HEK293 (cell line): Measurements from ENCODE around the gene RBM46.
A peak's percentile ranks its signal among the peaks of the same experiment; 100 is the strongest.

Experiments
- CTCF ChIA-PET: fragments of 350-600 bp; formaldehyde crosslinking; extraction: SDS; loops from one replicate; lab custom pipeline; 2021; ENCODE audit warnings: antibody characterized with exemption; lab: Yijun Ruan, JAX
- POLR2A ChIA-PET: fragments of 300-600 bp; formaldehyde crosslinking; extraction: SDS; loops from one replicate; lab custom pipeline; 2020; ENCODE audit warnings: antibody characterized with exemption, inconsistent platforms; lab: Yijun Ruan, JAX
- H3K27ac ChIP-seq: fragments of 200-500 bp; sonication (Bioruptor generic); 2 replicates; pipeline ENCODE4 v1.5.1; 2014; ENCODE audit warnings: low read depth, low read length, control low read depth, inconsistent platforms; ENCODE audit errors: extremely low read depth
- H3K36me3 ChIP-seq, 2 experiments: fragments of 200-500 bp in 1 of 2; sonication (Bioruptor generic) in 1 of 2; 1 replicate in 1 of 2; 2 replicates in 1 of 2; pipeline ENCODE4 v1.5.1; 2014 to 2017; ENCODE audit warnings: inconsistent platforms in 2 of 2, low read length in 2 of 2; ENCODE audit not compliant: control insufficient read depth in 2 of 2, insufficient read depth in 1 of 2
- H3K4me1 ChIP-seq: fragments of 200-500 bp; sonication (Bioruptor generic); 2 replicates; pipeline ENCODE4 v1.5.1; 2014; ENCODE audit warnings: mild to moderate bottlenecking, low read length, inconsistent platforms; ENCODE audit not compliant: control insufficient read depth, insufficient read depth
- H3K4me3 ChIP-seq: 2 replicates; pipeline ENCODE4 v1.5.1; 2011; ENCODE audit warnings: low read depth, mild to moderate bottlenecking, control low read depth, low read length, moderate library complexity
- H3K9me3 ChIP-seq: fragments of 200-500 bp; sonication (Bioruptor generic); 2 replicates; pipeline ENCODE4 v1.5.1; 2014; ENCODE audit warnings: low read depth, low read length, inconsistent platforms; ENCODE audit not compliant: control insufficient read depth, insufficient read depth
- SCRT1 ChIP-seq: fragments of 450-650 bp; formaldehyde crosslinking; IDR thresholded peaks from 2 replicates; pipeline ENCODE4 v1.5.1; 2016; ENCODE audit warnings: missing biosample characterization, missing genetic modification characterization, borderline replicate concordance
- SCRT2 ChIP-seq: fragments of 450-650 bp; formaldehyde crosslinking; IDR thresholded peaks from 2 replicates; pipeline ENCODE4 v1.5.1; 2016; ENCODE audit warnings: missing biosample characterization, missing genetic modification characterization
- SETDB1 ChIP-seq: IDR thresholded peaks from one replicate; pipeline ENCODE4 v1.6.1; 2017; ENCODE audit warnings: mild to moderate bottlenecking, low read length, moderate library complexity, mixed read lengths; ENCODE audit not compliant: insufficient read length
- ZFHX2 ChIP-seq: fragments of 450-650 bp; formaldehyde crosslinking; conservative IDR thresholded peaks from 2 replicates; pipeline ENCODE4 v1.5.1; 2016; ENCODE audit warnings: missing biosample characterization, missing genetic modification characterization
- ZNF202 ChIP-seq: fragments of 450-650 bp; formaldehyde crosslinking; IDR thresholded peaks from 2 replicates; pipeline ENCODE4 v1.5.1; 2016; ENCODE audit warnings: missing biosample characterization, missing genetic modification characterization, borderline replicate concordance
- ZNF23 ChIP-seq: fragments of 450-650 bp; formaldehyde crosslinking; IDR thresholded peaks from 2 replicates; pipeline ENCODE4 v1.5.1; 2016; ENCODE audit warnings: missing biosample characterization, missing genetic modification characterization, borderline replicate concordance
- ZNF366 ChIP-seq: fragments of 450-650 bp; formaldehyde crosslinking; conservative IDR thresholded peaks from 2 replicates; pipeline ENCODE4 v1.5.1; 2016; ENCODE audit warnings: missing biosample characterization, missing genetic modification characterization
- ZNF433 ChIP-seq: fragments of 450-650 bp; formaldehyde crosslinking; IDR thresholded peaks from 2 replicates; pipeline ENCODE4 v1.5.1; 2016; ENCODE audit warnings: missing biosample characterization, missing genetic modification characterization, low read depth
- ZNF585B ChIP-seq: fragments of 450-650 bp; formaldehyde crosslinking; IDR thresholded peaks from 2 replicates; pipeline ENCODE4 v1.5.1; 2016; ENCODE audit warnings: missing biosample characterization, missing genetic modification characterization
- ZNF596 ChIP-seq: fragments of 450-650 bp; IDR thresholded peaks from 2 replicates; pipeline ENCODE4 v1.5.0; 2018; ENCODE audit warnings: missing biosample characterization, mild to moderate bottlenecking, missing genetic modification characterization, moderate library complexity
- ZNF660 ChIP-seq: fragments of 450-650 bp; IDR thresholded peaks from 2 replicates; pipeline ENCODE4 v1.5.1; 2018; ENCODE audit warnings: missing biosample characterization, mild to moderate bottlenecking, missing genetic modification characterization
- ZNF704 ChIP-seq: fragments of 450-650 bp; formaldehyde crosslinking; IDR thresholded peaks from 2 replicates; pipeline ENCODE4 v1.5.1; 2016; ENCODE audit warnings: missing biosample characterization, missing genetic modification characterization
- TF ChIP-seq, protein P1 (sequence below): fragments of 450-650 bp; formaldehyde crosslinking; IDR thresholded peaks from 2 replicates; pipeline ENCODE4 v1.5.1; 2016; ENCODE audit warnings: missing biosample characterization, missing genetic modification characterization, borderline replicate concordance
- TF ChIP-seq, protein P2 (sequence below): fragments of 450-650 bp; formaldehyde crosslinking; IDR thresholded peaks from 2 replicates; pipeline ENCODE4 v1.5.1; 2017; ENCODE audit warnings: missing biosample characterization, missing genetic modification characterization
- TF ChIP-seq, protein P3 (sequence below): fragments of 450-650 bp; formaldehyde crosslinking; IDR thresholded peaks from 2 replicates; pipeline ENCODE4 v1.5.1; 2017; ENCODE audit warnings: missing biosample characterization, mild to moderate bottlenecking, missing genetic modification characterization, moderate library complexity
- TF ChIP-seq, protein P4 (sequence below): fragments of 450-650 bp; formaldehyde crosslinking; IDR thresholded peaks from 2 replicates; pipeline ENCODE4 v1.5.1; 2016; ENCODE audit warnings: missing biosample characterization, missing genetic modification characterization

RBM46 gene

DNA sequence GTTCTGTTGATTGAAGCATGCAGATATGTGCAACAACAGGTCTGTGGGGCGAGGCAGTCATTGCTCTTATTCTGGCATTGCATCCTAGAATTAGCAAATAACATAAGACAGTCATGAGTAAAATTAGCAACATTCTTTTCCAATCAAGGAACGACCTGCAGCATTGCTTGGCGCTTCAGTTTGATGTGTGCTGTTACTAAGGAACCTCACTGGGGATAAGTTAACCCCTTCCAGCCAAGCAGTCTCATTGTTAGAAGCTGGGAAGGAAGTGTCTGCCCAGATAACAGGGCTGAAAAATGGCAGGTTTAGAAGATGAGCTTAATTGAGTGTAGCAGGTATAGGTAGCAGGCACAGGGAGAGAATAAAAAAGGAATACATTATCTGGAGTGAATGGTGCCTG is 55.4 kb downstream of the RBM46 start:
- Histone ChIP-seq H3K9me3 (no peaks in the 10 kb centered on the region), H3K4me3 (no peak overlapping the region), H3K27ac (no peak overlapping the region), H3K4me1 (no peaks in the 10 kb centered on the region), H3K36me3 (no peaks in the 10 kb centered on the region)
- ChIA-PET POLR2A (no interaction called here), CTCF (interaction anchor here (0.7 kb wide), 1 partner anchor 94 kb away, joined by 3 read pairs; no protein-coding TSS in a partner anchor)
- TF ChIP-seq ZNF704 (tag by site-specific recombination) (no peak), ZFHX2 (no peak), SCRT2 (tag by site-specific recombination) (no peak), ZNF366 (tag by site-specific recombination) (no peak), ZNF660 (tag by site-specific recombination) (no peak), ZNF202 (tag by site-specific recombination) (no peak), ZNF585B (no peak), ZNF596 (tag by site-specific recombination) (no peak), ZNF23 (no peak), ZNF433 (tag by site-specific recombination) (no peak)
- TF ChIP-seq, protein P1, sequence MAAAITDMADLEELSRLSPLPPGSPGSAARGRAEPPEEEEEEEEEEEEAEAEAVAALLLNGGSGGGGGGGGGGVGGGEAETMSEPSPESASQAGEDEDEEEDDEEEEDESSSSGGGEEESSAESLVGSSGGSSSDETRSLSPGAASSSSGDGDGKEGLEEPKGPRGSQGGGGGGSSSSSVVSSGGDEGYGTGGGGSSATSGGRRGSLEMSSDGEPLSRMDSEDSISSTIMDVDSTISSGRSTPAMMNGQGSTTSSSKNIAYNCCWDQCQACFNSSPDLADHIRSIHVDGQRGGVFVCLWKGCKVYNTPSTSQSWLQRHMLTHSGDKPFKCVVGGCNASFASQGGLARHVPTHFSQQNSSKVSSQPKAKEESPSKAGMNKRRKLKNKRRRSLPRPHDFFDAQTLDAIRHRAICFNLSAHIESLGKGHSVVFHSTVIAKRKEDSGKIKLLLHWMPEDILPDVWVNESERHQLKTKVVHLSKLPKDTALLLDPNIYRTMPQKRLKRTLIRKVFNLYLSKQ (tag by site-specific recombination): no peak
- TF ChIP-seq, protein P2, sequence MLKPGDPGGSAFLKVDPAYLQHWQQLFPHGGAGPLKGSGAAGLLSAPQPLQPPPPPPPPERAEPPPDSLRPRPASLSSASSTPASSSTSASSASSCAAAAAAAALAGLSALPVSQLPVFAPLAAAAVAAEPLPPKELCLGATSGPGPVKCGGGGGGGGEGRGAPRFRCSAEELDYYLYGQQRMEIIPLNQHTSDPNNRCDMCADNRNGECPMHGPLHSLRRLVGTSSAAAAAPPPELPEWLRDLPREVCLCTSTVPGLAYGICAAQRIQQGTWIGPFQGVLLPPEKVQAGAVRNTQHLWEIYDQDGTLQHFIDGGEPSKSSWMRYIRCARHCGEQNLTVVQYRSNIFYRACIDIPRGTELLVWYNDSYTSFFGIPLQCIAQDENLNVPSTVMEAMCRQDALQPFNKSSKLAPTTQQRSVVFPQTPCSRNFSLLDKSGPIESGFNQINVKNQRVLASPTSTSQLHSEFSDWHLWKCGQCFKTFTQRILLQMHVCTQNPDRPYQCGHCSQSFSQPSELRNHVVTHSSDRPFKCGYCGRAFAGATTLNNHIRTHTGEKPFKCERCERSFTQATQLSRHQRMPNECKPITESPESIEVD (tag by site-specific recombination): no peak
- TF ChIP-seq, protein P3, sequence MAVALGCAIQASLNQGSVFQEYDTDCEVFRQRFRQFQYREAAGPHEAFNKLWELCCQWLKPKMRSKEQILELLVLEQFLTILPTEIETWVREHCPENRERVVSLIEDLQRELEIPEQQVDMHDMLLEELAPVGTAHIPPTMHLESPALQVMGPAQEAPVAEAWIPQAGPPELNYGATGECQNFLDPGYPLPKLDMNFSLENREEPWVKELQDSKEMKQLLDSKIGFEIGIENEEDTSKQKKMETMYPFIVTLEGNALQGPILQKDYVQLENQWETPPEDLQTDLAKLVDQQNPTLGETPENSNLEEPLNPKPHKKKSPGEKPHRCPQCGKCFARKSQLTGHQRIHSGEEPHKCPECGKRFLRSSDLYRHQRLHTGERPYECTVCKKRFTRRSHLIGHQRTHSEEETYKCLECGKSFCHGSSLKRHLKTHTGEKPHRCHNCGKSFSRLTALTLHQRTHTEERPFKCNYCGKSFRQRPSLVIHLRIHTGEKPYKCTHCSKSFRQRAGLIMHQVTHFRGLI (tag by site-specific recombination): no peak
- TF ChIP-seq, protein P4, sequence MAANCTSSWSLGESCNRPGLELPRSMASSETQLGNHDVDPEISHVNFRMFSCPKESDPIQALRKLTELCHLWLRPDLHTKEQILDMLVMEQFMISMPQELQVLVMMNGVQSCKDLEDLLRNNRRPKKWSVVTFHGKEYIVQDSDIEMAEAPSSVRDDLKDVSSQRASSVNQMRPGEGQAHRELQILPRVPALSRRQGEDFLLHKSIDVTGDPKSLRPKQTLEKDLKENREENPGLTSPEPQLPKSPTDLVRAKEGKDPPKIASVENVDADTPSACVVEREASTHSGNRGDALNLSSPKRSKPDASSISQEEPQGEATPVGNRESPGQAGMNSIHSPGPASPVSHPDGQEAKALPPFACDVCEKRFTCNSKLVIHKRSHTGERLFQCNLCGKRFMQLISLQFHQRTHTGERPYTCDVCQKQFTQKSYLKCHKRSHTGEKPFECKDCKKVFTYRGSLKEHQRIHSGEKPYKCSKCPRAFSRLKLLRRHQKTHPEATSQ: no peak

DNA sequence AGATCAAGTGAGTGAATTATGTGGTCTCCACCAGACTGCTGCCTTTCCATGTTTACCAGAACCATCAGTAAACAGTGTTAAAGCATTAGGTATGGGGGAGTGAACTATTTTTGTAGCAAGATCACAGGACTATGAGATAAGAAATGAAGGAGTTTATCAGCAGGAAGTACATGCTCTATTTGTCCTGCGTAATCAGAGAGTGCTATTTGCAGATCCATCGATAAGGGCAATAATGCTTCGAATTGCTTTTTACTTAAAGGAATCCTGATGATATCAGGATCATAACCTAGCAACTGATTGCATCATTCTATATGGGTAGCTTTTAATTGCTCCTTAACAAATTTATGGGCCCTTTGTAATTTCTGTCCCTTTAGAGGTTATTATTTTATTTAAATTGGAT is 57.1 kb downstream of the RBM46 start:
- ChIA-PET POLR2A (no interaction called here), CTCF (no interaction called here)
- H3K4me3 ChIP-seq: no peak overlapping the region
- no peaks in the 10 kb centered on the region for H3K9me3 ChIP-seq
- H3K27ac ChIP-seq: no peak overlapping the region
- TF ChIP-seq SCRT1 (tag by site-specific recombination) (no peak), SETDB1 (peak; percentile 23)
- H3K4me1 ChIP-seq: no peaks in the 10 kb centered on the region
- H3K36me3 ChIP-seq: no peaks in the 10 kb centered on the region
